Lower leg skin (tissue), 3 donors: ENCODE measurements around the gene PHEX.

Experiments used
- POLR2A ChIP-seq, 2 donors: fragments of 450-650 bp; IDR thresholded peaks; one replicate each; pipeline ENCODE4 v1.6.1; 2016 to 2017; ENCODE audit warnings: antibody characterized with exemption in 2 of 2, mild to moderate bottlenecking in 1 of 2, moderate library complexity in 1 of 2
- TF ChIP-seq, protein P1 (sequence below), 3 donors: fragments of 450-650 bp; IDR thresholded peaks; one replicate each; pipeline ENCODE4 v1.5.1; 2016; ENCODE audit warnings: antibody characterized with exemption in 3 of 3, mild to moderate bottlenecking in 3 of 3, moderate library complexity in 2 of 3

DNA sequence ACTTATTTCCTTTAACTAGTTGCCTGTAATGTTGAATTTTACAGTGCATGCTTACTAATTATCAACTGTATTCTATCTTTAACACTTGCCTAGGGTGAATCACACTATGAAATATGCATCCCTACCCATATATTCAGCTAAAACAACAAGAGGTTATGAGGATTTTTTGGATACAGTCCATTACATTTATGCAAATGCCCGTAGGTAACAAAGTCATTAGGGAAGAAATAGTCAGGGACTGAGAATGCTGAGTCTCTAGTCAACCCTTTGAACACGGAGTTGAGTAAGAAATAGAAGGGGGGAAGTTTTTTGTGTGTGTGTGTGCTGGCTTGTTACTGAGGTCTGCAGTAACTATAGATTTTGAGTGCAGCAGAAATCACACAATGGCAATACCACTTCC is 214.5 kb downstream of the PHEX start:
- TF ChIP-seq, protein P1, sequence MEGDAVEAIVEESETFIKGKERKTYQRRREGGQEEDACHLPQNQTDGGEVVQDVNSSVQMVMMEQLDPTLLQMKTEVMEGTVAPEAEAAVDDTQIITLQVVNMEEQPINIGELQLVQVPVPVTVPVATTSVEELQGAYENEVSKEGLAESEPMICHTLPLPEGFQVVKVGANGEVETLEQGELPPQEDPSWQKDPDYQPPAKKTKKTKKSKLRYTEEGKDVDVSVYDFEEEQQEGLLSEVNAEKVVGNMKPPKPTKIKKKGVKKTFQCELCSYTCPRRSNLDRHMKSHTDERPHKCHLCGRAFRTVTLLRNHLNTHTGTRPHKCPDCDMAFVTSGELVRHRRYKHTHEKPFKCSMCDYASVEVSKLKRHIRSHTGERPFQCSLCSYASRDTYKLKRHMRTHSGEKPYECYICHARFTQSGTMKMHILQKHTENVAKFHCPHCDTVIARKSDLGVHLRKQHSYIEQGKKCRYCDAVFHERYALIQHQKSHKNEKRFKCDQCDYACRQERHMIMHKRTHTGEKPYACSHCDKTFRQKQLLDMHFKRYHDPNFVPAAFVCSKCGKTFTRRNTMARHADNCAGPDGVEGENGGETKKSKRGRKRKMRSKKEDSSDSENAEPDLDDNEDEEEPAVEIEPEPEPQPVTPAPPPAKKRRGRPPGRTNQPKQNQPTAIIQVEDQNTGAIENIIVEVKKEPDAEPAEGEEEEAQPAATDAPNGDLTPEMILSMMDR (IDR thresholded peaks at IDR 0.05): no peak
- TF ChIP-seq POLR2A (IDR thresholded peaks at IDR 0.05): no peak
